NK-92 treated with Interleukin-12 subunit alpha and Interleukin-12 subunit beta, amount 100 ng/mL, for 24 hours (cell line): Measurements from ENCODE around the gene DUSP28.
"Not testable (repeated sequence)": the region's sequence is repeated elsewhere in the genome, so short reads cannot be mapped to it uniquely, and the experiment has no call there.

Experiments
- DNase-seq: peaks from one replicate; lab custom pipeline; 2025; lab: John Stamatoyannopoulos, UW

The DUSP28 gene

GRCh38 chr2:240527153-240527750, 32.9 kb upstream of the DUSP28 start:
- DNase-seq: no peak

GRCh38 chr2:240528406-240529040, 31.6 kb upstream of the DUSP28 start:
- DNase-seq: no peak

- DNase-seq: no peak
Measured at GRCh38 chr2:240529344-240529999, 30.7 kb upstream of the DUSP28 start.

GRCh38 chr2:240530181-240530580, 30.0 kb upstream of the DUSP28 start:
- no peak for DNase-seq

GRCh38 chr2:240531038-240531437, 29.1 kb upstream of the DUSP28 start:
- DNase-seq: no peak

- DNase-seq: no peak
Measured at GRCh38 chr2:240532031-240532775, 28.0 kb upstream of the DUSP28 start.

GRCh38 chr2:240538031-240538780, 22.0 kb upstream of the DUSP28 start:
- no peak for DNase-seq

- not testable (repeated sequence) for DNase-seq
Measured at GRCh38 chr2:240539101-240539500, 21.1 kb upstream of the DUSP28 start.

- DNase-seq: no peak
Measured at GRCh38 chr2:240539906-240540305, 20.3 kb upstream of the DUSP28 start.

GRCh38 chr2:240551288-240551687, 8.9 kb upstream of the DUSP28 start:
- DNase-seq: no peak

GRCh38 chr2:240551811-240552210, 8.3 kb upstream of the DUSP28 start:
- DNase-seq: no peak

- no peak for DNase-seq
Measured at GRCh38 chr2:240553956-240554480, 6.1 kb upstream of the DUSP28 start.

- DNase-seq: no peak
Measured at GRCh38 chr2:240554767-240555493, 5.2 kb upstream of the DUSP28 start.

- DNase-seq: no peak
Measured at GRCh38 chr2:240555541-240556250, 4.5 kb upstream of the DUSP28 start.

GRCh38 chr2:240556553-240557100, 3.5 kb upstream of the DUSP28 start:
- DNase-seq: peak; percentile 33

GRCh38 chr2:240557101-240557751, 2.9 kb upstream of the DUSP28 start:
- no peak for DNase-seq

- DNase-seq: no peak
Measured at GRCh38 chr2:240557808-240558207, 2.3 kb upstream of the DUSP28 start, which contains the start of gene ANKMY1. TSS of gene ANKMY1 (minus strand) at chr2:240557988. CDS start at chr2:240557335, 653 bp downstream.

GRCh38 chr2:240558236-240558761, 1.9 kb upstream of the DUSP28 start:
- no peak for DNase-seq

- no peak for DNase-seq
Measured at GRCh38 chr2:240559286-240559685, 871 bp upstream of the DUSP28 start.
